ENCODE data around the gene MKKS. TPM values are rescaled to one million over a fixed set of nuclear protein-coding genes. Genes with fewer than 3 reads are reported as not detected.

MKKS gene
- polyA plus RNA-seq, 1 of the 3 experiments (the other 2 are of a cell fraction): 10.1 TPM

- H2AFZ ChIP-seq (ENCODE audit: low read depth): no peak overlapping the region
- TF ChIP-seq FOSL2 (IDR thresholded peaks at IDR 0.05; ENCODE audit: borderline replicate concordance, low read depth) (no peak), CTCF (IDR thresholded peaks at IDR 0.05) (no peak), YY1 (IDR thresholded peaks at IDR 0.05; ENCODE audit: low read depth) (no peak), EZH2phosphoT487 (IDR thresholded peaks at IDR 0.05; ENCODE audit: borderline replicate concordance, low read depth) (no peak), REST (IDR thresholded peaks at IDR 0.05; ENCODE audit: low read depth, low read length) (no peak), RAD21 (IDR thresholded peaks at IDR 0.05; ENCODE audit: low read length) (no peak), PBX3 (IDR thresholded peaks at IDR 0.05) (no peak), IRF3 (IDR thresholded peaks at IDR 0.05; ENCODE audit: low read depth, low read length) (no peak), FOXM1 (IDR thresholded peaks at IDR 0.05; ENCODE audit: low read depth) (no peak)
- H3K27me3 ChIP-seq (ENCODE audit: insufficient read depth): no peaks in the 10 kb centered on the region
- DNase-seq: no peak
- H3K9ac ChIP-seq: no peak overlapping the region
- peaks cover 9% of the 10 kb centered on the region; the same call in 1 of the 2 replicates for H3K79me2 ChIP-seq (ENCODE audit: insufficient read depth)
- no peaks in the 10 kb centered on the region for H3K36me3 ChIP-seq (replicated peaks in 1 of 2; ENCODE audit: control insufficient read depth in 1 of 2, insufficient read depth in 2 of 2, low read length in 1 of 2)
- no peak overlapping the region for H3K27ac ChIP-seq (ENCODE audit: low read depth in 2 of 2, low read length in 1 of 2)
- no peaks in the 10 kb centered on the region for H4K20me1 ChIP-seq (ENCODE audit: insufficient read depth)
- peaks cover 7% of the 10 kb centered on the region in 2 experiments; a peak in 3 of 4 replicates for H3K4me1 ChIP-seq (ENCODE audit: control insufficient read depth in 1 of 2, insufficient read depth in 2 of 2, low read depth in 1 of 2, low read length in 1 of 2)
- no peaks in the 10 kb centered on the region for H3K9me2 ChIP-seq
- no peaks in the 10 kb centered on the region for H3K9me3 ChIP-seq
- no peaks in the 10 kb centered on the region for H3F3A ChIP-seq (replicated peaks; ENCODE audit: insufficient read depth)
- CTCF ChIA-PET: interaction anchor here (1.2 kb wide), 1 partner anchor 496 kb away, joined by 3 read pairs; no protein-coding TSS in a partner anchor
- WGBS (ENCODE audit: low lambda C conversion rate): 88% methylated on average over 11 of the region's 11 CpGs
- H3K4me3 ChIP-seq (ENCODE audit: low read depth in 2 of 2, low read length in 1 of 2): no peak overlapping the region
- no peak overlapping the region for H3K4me2 ChIP-seq
- POLR2A ChIA-PET: no interaction called here
Observed at GRCh38 chr20:10474606-10475184, 40.7 kb upstream of the MKKS start.
